NCI-H1436 treated with DMSO at 0.1 percent for 48 hours (cell line): ENCODE results near the gene CEP20.

Source experiments
- DNase-seq: peaks from one replicate; lab custom pipeline; 2025; lab: John Stamatoyannopoulos, UW

CEP20 gene

DNA sequence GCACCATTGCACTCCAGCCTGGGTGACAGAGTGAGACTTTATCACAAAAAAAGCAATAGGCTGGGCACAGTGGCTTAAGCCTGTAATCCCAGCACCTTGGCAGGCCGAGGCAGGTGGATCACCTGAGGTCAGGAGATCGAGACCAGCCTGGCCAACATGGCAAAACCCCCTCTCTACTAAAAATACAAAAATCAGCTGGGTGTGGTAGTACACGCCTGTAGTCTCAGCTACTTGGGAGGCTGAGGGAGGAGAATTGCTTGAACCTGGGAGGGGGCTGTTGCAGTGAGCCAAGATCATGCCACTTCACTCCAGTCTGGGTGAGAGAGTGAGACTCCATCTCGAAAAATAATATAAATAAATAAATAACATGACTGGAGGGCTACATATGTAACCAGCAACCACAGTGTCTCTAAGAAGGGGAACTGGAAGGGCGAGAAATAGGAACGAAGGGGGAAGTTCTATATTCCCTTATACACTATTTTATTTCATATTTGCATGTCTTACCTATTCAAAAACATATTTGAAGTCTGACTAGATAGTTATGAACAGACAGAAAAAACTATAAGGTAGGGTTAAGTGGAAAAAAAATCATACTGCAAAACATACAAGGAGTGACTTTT is 57.5 kb downstream of the CEP20 start:
- DNase-seq, result no peak

DNA sequence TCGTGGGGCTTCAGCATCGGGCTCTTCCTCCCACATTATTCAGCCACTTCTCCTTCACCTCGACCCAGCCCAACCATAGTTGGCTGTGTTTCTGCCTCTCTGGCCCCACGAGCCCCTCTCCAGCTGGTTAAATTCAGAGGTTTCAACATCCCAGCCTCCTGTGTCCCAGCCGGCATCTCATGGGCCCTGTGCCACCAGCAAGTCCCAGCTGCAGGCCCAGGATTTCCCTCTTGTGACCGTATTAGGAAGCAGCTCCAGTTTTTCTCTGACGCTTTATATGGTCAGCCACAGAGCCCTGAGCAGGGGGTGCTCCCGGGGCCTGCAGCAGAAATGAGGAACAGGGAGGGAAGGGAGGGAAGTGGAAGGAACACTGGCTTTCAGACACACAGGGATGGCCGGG is 58.9 kb downstream of the CEP20 start:
- no peak for DNase-seq

DNA sequence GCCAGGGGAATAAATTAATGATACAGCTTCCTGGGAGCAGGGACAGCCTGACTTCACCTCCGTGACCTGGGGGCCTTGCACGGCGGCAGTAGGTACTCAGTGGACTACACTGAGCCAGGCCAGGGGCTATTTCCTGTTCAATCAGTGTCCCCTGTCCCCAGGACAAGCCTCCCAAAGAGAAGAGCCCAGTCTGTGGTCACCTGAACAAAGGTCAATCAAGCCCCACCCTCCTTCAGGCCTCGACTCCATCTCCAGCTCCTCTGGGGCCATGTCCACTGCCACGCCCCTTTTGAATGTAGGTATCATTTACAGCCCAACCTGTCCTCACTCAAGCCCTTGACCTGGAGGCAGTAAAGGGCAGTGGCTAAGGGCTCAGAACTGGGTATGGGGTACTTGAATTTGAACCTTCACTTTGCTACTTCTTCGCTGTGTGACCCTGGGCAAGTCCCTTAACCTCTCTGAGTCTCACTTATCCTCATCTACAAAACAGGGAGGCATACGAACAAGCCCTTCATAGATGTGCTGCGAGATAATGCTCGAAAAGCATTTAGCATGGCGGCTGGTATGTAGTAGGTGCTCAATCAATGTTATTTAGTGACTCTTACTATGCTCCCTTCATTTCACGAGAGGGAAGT is 60.6 kb downstream of the CEP20 start:
- no peak for DNase-seq

DNA sequence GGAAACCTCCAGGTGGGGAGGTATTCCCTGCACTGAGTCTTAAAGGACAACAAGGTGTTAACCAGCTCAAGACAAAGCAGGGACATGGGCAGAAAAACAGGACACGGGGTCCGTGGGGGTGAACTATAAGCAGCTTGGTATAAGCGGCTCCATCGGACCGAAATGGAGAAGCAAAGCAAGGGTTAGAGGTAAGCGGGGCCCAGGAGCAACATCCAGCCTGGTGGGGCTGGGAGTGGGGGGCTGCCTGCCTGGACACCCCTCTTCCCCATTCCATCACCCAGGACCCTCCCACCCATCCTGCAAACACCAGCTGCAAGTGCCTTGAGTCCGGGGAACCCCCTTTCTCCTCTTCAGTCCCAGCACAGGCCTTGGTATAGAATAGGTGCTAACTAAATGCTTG is 61.1 kb downstream of the CEP20 start:
- DNase-seq, result no peak

DNA sequence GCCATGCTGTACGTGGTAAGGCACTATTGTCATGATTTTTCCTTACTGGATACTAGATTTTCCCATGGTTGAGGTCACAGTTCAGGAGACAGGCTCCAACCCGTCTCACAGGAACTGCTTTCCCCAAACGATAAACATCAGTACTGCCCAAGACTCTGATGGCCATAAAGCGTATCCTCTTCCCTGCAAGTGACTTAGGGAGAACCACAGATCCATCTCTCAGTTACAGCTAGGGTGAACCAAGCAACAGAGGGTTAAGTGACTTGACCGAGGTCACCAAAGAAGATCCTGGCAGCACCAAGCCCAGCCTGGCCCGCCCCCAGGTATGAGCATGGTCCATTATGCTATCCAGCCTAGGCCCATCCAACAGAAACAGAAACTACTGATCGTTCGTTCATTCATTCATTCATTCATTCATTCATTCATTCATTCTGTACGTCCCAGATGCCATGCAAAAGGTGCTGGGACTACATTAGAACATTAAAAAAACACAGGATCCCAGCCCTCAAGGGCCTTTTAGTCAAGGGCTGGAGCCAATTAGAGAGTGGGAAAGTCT is 62.6 kb downstream of the CEP20 start:
- DNase-seq, result no peak

DNA sequence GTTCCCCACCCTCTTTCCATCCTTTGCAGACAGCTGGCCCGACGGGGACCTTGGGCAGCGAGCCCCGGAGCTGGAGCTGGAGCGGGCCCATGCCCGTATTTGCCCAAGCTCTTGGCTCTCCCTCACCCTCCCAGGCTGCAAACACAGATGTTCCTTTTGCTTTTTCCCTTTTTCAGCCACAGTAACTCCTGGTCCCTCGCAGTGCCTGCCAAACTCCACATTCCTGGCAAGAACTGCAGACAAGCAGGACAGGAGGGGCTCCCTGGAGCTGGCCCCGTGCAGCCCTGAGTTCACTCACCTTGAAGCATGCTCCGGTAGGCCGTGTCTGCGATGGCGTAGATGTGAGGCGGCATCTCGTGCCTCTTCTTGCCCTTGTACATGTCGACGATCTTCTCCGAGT is 65.4 kb downstream of the CEP20 start:
- DNase-seq, result no peak

DNA sequence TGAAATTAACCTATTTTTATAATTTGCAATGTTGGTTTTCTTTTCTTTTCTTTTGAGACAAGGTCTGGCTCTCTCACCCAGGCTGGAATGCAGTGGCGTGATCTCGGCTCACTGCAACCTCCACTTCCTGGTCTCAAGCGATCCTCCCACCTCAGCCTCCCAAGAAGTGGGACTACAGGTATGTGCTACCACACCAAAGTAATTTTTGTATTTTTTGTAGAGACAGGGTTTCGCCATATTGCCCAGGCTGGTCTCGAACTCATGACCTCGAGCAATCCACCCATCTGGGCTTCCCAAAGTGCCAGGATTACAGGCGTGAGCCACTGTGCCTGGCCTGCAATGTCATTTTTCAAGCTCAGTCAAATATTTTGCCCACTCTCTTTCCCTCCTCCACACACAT is 67.6 kb downstream of the CEP20 start:
- no peak for DNase-seq

DNA sequence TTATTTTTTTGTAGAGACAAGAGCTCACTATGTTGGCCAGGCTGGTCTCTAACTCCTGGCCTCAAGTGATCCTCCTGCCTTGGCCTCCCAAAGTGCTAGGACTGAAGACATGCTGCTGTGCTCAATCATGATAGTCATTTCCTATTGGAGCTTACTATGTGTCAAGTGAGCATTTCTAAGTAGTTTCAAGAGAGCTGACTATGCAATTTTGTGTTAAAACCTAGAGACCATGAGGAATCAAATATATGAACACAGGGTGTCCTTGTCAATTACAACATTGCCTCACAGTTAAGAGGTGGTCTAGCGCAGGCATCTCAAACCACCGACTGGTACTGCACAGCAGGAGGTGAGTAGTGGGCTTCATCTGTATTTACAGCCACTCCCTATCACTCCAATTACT is 69.4 kb downstream of the CEP20 start:
- no peak for DNase-seq

DNA sequence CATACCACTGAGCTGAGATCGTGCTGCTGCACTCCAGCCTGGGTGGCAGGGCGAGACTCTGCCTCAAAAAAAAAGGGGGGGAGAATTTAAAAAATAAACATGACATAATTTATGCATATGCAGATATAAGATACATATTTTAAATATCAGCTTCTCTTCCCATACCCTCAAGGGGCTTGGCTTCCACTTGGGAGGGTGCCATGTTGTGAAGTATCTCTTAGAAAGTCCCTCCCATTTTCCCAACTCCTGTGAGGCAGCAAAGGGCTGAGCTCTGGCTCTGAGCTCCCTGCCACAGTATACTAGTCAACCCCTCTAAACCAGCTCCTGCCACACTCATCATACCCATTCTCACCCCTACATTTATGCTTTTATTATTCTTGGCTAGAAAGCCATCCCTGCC is 71.0 kb downstream of the CEP20 start:
- no peak for DNase-seq

DNA sequence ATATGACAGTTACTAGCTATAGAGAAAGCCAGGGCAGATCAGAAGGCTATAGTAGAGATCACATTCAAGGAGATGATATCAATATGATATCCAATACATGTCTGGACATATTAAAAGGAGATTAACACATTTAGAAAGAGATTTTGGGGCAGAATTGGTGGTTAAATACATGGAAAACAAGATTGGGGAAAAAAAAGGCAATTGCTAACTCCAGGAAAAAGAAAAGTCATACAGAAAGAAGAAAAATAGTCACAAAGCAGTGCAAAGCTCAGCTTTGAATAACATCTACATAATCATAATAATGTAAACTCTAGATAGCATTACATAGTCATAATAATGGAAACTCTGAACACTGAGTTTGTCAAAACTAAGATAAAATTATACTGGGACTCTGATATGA is 72.2 kb downstream of the CEP20 start:
- DNase-seq, result no peak
